K562 (cell line): ENCODE measurements around the gene GOLT1A. TPM values are rescaled to one million over a fixed set of nuclear protein-coding genes. Genes with fewer than 3 reads are reported as not detected.

Experiments used
- ATAC-seq: fragments of 200-7000 bp; cut with Tn5 transposase; 3 replicates; pipeline ENCODE4 v1.9.1; 2020; ENCODE audit warnings: moderate library complexity
- BruUV-seq: library from RNA; stranded (reverse); fragments of 400-500 nt; replicated peaks from 2 replicates; lab custom pipeline; 2021; lab: Mats Ljungman, UMichigan
- CTCF ChIA-PET: fragments of 300-600 bp; formaldehyde crosslinking; extraction: SDS; loops from one replicate; lab custom pipeline; 2021; ENCODE audit warnings: low intra/inter-chr PET ratio; lab: Yijun Ruan, JAX
- POLR2A ChIA-PET: fragments of 300-600, 350-650 bp; sonication (Branson Sonifier 250); formaldehyde crosslinking; extraction: SDS; loops from one replicate; lab custom pipeline; 2021; ENCODE audit warnings: antibody characterized with exemption, inconsistent platforms; lab: Yijun Ruan, JAX
- DNase-seq, 4 experiments: peaks; one replicate each; pipeline versions ENCODE4 v3.0.0 to v3.0.0-alpha.2; 2011 to 2018; ENCODE audit warnings: low spot score in 3 of 4, mixed read lengths in 3 of 4; ENCODE audit errors: extremely low read depth in 1 of 4
- FAIRE-seq: peaks from 2 replicates; lab custom pipeline; 2011; peaks lifted over from hg19 to GRCh38; lab: Jason Lieb, UNC
- H2AFZ ChIP-seq: 2 replicates; pipeline ENCODE4 v1.6.0; 2011; ENCODE audit warnings: low read depth, low read length, control low read depth, inconsistent platforms
- H3K27ac ChIP-seq: fragments of 200-600 bp; 3 replicates; pipeline ENCODE4 v1.8.0; 2011; ENCODE audit warnings: low read depth, mild to moderate bottlenecking, control low read depth, inconsistent platforms, low read length, moderate library complexity, mixed read lengths; ENCODE audit errors: extremely low read depth
- H3K27me3 ChIP-seq, 2 experiments: fragments of 300-600 bp in 1 of 2; 2 replicates in 1 of 2; 3 replicates in 1 of 2; pipeline versions ENCODE4 v1.6.0 to v1.8.0; 2011; ENCODE audit warnings: inconsistent platforms in 2 of 2, low read length in 2 of 2, mild to moderate bottlenecking in 1 of 2, mixed read lengths in 1 of 2, moderate library complexity in 1 of 2; ENCODE audit not compliant: control insufficient read depth in 2 of 2, insufficient read depth in 2 of 2
- H3K36me3 ChIP-seq: fragments of 300-600 bp; 3 replicates; pipeline ENCODE4 v1.8.0; 2011; ENCODE audit warnings: mild to moderate bottlenecking, low read length, inconsistent platforms; ENCODE audit not compliant: control insufficient read depth, insufficient read depth
- H3K4me1 ChIP-seq, 2 experiments: fragments of 200-600 bp in 1 of 2; replicated peaks in 1 of 2; 2 replicates in 1 of 2; 3 replicates in 1 of 2; pipeline versions ENCODE4 v1.5.1 to v1.8.0; 2011; ENCODE audit warnings: inconsistent platforms in 2 of 2, low read length in 2 of 2, mild to moderate bottlenecking in 1 of 2, mixed read lengths in 1 of 2, moderate library complexity in 1 of 2; ENCODE audit not compliant: control insufficient read depth in 2 of 2, insufficient read depth in 2 of 2
- H3K4me2 ChIP-seq: 2 replicates; pipeline ENCODE4 v1.6.1; 2011; ENCODE audit warnings: low read length, control low read depth, inconsistent platforms, mixed read lengths; ENCODE audit not compliant: insufficient read depth
- H3K4me3 ChIP-seq: fragments of 200-600 bp; sonication (generic), shearing (Covaris generic); 2 replicates; pipeline ENCODE4 v1.5.1; 2016; ENCODE audit warnings: control low read depth, inconsistent platforms
- H3K79me2 ChIP-seq: fragments of 200-600 bp; 3 replicates; pipeline ENCODE4 v1.8.0; 2011; ENCODE audit warnings: low read length, inconsistent platforms; ENCODE audit not compliant: control insufficient read depth, insufficient read depth
- H3K9ac ChIP-seq, 2 experiments: 2 replicates each; pipeline versions ENCODE4 v1.6.0 to v1.6.1; 2011; ENCODE audit warnings: low read depth in 2 of 2, low read length in 2 of 2, control low read depth in 1 of 2, inconsistent platforms in 1 of 2, mild to moderate bottlenecking in 1 of 2, mixed read lengths in 1 of 2; ENCODE audit not compliant: insufficient read depth in 1 of 2
- H3K9me1 ChIP-seq: one replicate; pipeline ENCODE4 v1.6.0; 2011; ENCODE audit warnings: inconsistent platforms, mild to moderate bottlenecking, low read length, moderate library complexity; ENCODE audit not compliant: control insufficient read depth, insufficient read depth
- H3K9me3 ChIP-seq: replicated peaks from 2 replicates; pipeline ENCODE4 v1.5.1; 2011; ENCODE audit warnings: low read depth, low read length, inconsistent platforms; ENCODE audit not compliant: control insufficient read depth, insufficient read depth
- H4K20me1 ChIP-seq: replicated peaks from 2 replicates; pipeline ENCODE4 v1.6.1; 2011; ENCODE audit warnings: low read length, inconsistent platforms, mixed read lengths; ENCODE audit not compliant: control insufficient read depth, insufficient read depth
- KLF6 ChIP-seq: fragments of 250-450 bp; sonication (Bioruptor Pico); IDR thresholded peaks from 2 replicates; pipeline ENCODE4 v1.4.0; 2020; ENCODE audit warnings: mild to moderate bottlenecking, moderate library complexity, borderline replicate concordance
- SRSF7 ChIP-seq: fragments of 200-400 bp; formaldehyde crosslinking; optimal IDR thresholded peaks from 2 replicates; pipeline ENCODE3; 2017; ENCODE audit warnings: mild to moderate bottlenecking, low read depth, low read length
- XRCC5 ChIP-seq: fragments of 200-400 bp; formaldehyde crosslinking; IDR thresholded peaks from 2 replicates; pipeline ENCODE4 v1.6.1; 2017; ENCODE audit warnings: low read depth, mild to moderate bottlenecking, low read length
- ZZZ3 ChIP-seq: fragments of 450-650 bp; IDR thresholded peaks from 2 replicates; pipeline ENCODE4 v1.6.1; 2016; ENCODE audit warnings: antibody characterized with exemption, mild to moderate bottlenecking, moderate library complexity
- WGBS: fragments of 100-300 bp; shearing (Covaris generic); methylation state at CpG from one replicate; pipeline ENCODE4 v1.1.6; 2016; ENCODE audit warnings: low coverage, mixed read lengths; ENCODE audit not compliant: insufficient coverage; ENCODE audit errors: missing lambda C conversion rate; 5-methylcytosine and 5-hydroxymethylcytosine counted together
- in situ Hi-C: fragments of 300-500 bp; cut with MboI; formaldehyde crosslinking; loops from 4 replicates; pipeline ENCODE4 v1.15.0; 2018; ENCODE audit warnings: inconsistent platforms, mixed read lengths
- intact Hi-C: fragments of 100-400 bp; cut with micrococcal nuclease; formaldehyde crosslinking; loops from 2 replicates; pipeline ENCODE4 v1.14.2; 2022
- polyA plus RNA-seq, 8 experiments: library from polyadenylated mRNA; depleted of rRNA in 4 of 8; stranded (reverse) in 5 of 8; unstranded in 3 of 8; fragments of >200 nt; fragmentation: Nextera tagmentation in 2 of 8; fragmentation: Illumina TruSeq in 1 of 8; extraction: Ambion mirVana in 2 of 8; extraction: Trizol in 1 of 8; gene quantifications; 2 replicates each; pipeline versions ENCODE4 v1.2.1 to v1.2.3, GENCODE V29; 2011 to 2014; ENCODE audit warnings: inconsistent platforms in 1 of 8, missing spikeins in 1 of 8
- total RNA-seq, 7 experiments: library from RNA; depleted of rRNA in 6 of 7; stranded (reverse); fragments of >200 nt in 6 of 7; fragmentation: Illumina TruSeq in 2 of 7; extraction: Trizol in 2 of 7; gene quantifications; 2 replicates each; pipeline versions ENCODE4 v1.2.1 to v1.2.3, GENCODE V29; 2011 to 2021; ENCODE audit warnings: low replicate concordance in 1 of 7
- TF ChIP-seq, protein P1 (sequence below): IDR thresholded peaks from 3 replicates; pipeline ENCODE4 v1.6.1; 2011; ENCODE audit warnings: borderline replicate concordance, mild to moderate bottlenecking, moderate library complexity; ENCODE audit not compliant: insufficient read length; ENCODE audit errors: extremely low read depth
- TF ChIP-seq, protein P2 (sequence below): fragments of 150-350 bp; IDR thresholded peaks from 2 replicates; pipeline ENCODE4 v1.6.1; 2014; ENCODE audit warnings: low read depth, mild to moderate bottlenecking, low read length, borderline replicate concordance

Gene GOLT1A
- total and polyA plus RNA-seq, 9 of the 15 experiments (the other 6 are each of a cell fraction or from before 2014, with no cell fraction given): not detected

DNA sequence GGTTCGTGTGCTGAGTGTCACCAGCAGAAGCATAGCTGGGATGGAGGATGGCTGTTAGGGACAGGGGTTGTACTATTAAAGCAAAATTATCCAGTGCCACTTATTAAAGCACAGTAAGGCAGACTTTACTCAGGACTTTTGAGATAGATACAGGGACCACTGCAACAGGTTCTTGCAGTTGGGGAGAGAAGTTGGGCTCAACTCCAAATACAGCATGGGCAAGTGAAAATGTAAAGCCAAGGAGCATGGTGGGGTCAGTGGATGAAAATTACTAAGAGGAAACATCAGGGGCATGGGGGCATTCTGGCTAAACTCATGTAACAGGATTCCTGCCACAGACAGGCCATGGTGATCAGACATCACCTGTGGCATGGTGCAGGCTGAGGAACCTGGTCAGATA lies 32.7 kb downstream of the GOLT1A start:
- Histone ChIP-seq H3K4me3 (no peak overlapping the region), H3K36me3 (no peaks in the 10 kb centered on the region), H4K20me1 (no peaks in the 10 kb centered on the region), H3K4me2 (no peak overlapping the region), H3K27me3 (peaks cover 0 to 15% of the 10 kb centered on the region in 2 experiments; a peak in 2 of 5 replicates), H3K9me3 (no peaks in the 10 kb centered on the region), H3K27ac (no peak overlapping the region), H3K9me1 (no peaks in the 10 kb centered on the region), H3K79me2 (no peaks in the 10 kb centered on the region), H3K9ac (no peak overlapping the region), H3K4me1 (peaks cover 18 to 27% of the 10 kb centered on the region in 2 experiments; a peak in 4 of 5 replicates), H2AFZ (no peak overlapping the region)
- no TSS peak for BruUV-seq
- ChIA-PET POLR2A (no interaction called here), CTCF (no interaction called here)
- 0% methylated on average over 1 of the region's 1 CpG for WGBS
- DNase-seq: no peak
- FAIRE-seq: peak; percentile 52
- no peak for ATAC-seq
- TF ChIP-seq ZZZ3: no peak
- TF ChIP-seq, protein P1, sequence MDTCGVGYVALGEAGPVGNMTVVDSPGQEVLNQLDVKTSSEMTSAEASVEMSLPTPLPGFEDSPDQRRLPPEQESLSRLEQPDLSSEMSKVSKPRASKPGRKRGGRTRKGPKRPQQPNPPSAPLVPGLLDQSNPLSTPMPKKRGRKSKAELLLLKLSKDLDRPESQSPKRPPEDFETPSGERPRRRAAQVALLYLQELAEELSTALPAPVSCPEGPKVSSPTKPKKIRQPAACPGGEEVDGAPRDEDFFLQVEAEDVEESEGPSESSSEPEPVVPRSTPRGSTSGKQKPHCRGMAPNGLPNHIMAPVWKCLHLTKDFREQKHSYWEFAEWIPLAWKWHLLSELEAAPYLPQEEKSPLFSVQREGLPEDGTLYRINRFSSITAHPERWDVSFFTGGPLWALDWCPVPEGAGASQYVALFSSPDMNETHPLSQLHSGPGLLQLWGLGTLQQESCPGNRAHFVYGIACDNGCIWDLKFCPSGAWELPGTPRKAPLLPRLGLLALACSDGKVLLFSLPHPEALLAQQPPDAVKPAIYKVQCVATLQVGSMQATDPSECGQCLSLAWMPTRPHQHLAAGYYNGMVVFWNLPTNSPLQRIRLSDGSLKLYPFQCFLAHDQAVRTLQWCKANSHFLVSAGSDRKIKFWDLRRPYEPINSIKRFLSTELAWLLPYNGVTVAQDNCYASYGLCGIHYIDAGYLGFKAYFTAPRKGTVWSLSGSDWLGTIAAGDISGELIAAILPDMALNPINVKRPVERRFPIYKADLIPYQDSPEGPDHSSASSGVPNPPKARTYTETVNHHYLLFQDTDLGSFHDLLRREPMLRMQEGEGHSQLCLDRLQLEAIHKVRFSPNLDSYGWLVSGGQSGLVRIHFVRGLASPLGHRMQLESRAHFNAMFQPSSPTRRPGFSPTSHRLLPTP: no peak
- TF ChIP-seq SRSF7: no peak
- no peak for TF ChIP-seq XRCC5
- no peak for TF ChIP-seq KLF6 (CRISPR knock-in tag)
- TF ChIP-seq, protein P2, sequence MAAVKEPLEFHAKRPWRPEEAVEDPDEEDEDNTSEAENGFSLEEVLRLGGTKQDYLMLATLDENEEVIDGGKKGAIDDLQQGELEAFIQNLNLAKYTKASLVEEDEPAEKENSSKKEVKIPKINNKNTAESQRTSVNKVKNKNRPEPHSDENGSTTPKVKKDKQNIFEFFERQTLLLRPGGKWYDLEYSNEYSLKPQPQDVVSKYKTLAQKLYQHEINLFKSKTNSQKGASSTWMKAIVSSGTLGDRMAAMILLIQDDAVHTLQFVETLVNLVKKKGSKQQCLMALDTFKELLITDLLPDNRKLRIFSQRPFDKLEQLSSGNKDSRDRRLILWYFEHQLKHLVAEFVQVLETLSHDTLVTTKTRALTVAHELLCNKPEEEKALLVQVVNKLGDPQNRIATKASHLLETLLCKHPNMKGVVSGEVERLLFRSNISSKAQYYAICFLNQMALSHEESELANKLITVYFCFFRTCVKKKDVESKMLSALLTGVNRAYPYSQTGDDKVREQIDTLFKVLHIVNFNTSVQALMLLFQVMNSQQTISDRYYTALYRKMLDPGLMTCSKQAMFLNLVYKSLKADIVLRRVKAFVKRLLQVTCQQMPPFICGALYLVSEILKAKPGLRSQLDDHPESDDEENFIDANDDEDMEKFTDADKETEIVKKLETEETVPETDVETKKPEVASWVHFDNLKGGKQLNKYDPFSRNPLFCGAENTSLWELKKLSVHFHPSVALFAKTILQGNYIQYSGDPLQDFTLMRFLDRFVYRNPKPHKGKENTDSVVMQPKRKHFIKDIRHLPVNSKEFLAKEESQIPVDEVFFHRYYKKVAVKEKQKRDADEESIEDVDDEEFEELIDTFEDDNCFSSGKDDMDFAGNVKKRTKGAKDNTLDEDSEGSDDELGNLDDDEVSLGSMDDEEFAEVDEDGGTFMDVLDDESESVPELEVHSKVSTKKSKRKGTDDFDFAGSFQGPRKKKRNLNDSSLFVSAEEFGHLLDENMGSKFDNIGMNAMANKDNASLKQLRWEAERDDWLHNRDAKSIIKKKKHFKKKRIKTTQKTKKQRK: no peak
- intact Hi-C loops (no loop called here), in situ Hi-C loops (no loop called here)
